Endothelial cell of umbilical vein (primary cell): ENCODE results near the gene MAP1LC3B. TPM values are rescaled to one million over a fixed set of nuclear protein-coding genes. Genes with fewer than 3 reads are reported as not detected.

ENCODE experiments used
- BruUV-seq: library from RNA; stranded (reverse); fragments of 400-500 nt; replicated peaks from 2 replicates; lab custom pipeline; 2021; lab: Mats Ljungman, UMichigan
- CTCF ChIA-PET: fragments of 300-600, 350-600 bp; sonication (Branson Sonifier 250); formaldehyde crosslinking; loops from one replicate; lab custom pipeline; 2021; ENCODE audit warnings: antibody characterized with exemption, inconsistent platforms; lab: Charles Lee
- POLR2A ChIA-PET: fragments of 300-600, 350-600 bp; sonication (Branson Sonifier 250); formaldehyde crosslinking; loops from one replicate; lab custom pipeline; 2021; ENCODE audit warnings: antibody characterized with exemption, inconsistent platforms; lab: Charles Lee
- DNase-seq: peaks from one replicate; pipeline ENCODE4 v3.0.0-alpha.2; 2011; ENCODE audit warnings: low read depth, low spot score
- FAIRE-seq: peaks from 2 replicates; lab custom pipeline; 2011; peaks lifted over from hg19 to GRCh38; lab: Jason Lieb, UNC
- H2AFZ ChIP-seq: 2 replicates; pipeline ENCODE4 v1.6.0; 2012; ENCODE audit warnings: low read depth, low read length, control low read depth, inconsistent platforms
- H3K27ac ChIP-seq: 2 replicates; pipeline ENCODE4 v1.5.1; 2011; ENCODE audit warnings: low read depth, mild to moderate bottlenecking, control low read depth, low read length, moderate library complexity; ENCODE audit not compliant: insufficient read depth
- H3K27me3 ChIP-seq, 2 experiments: 2 replicates each; pipeline versions ENCODE4 v1.6.0 to v1.6.1; 2011; ENCODE audit warnings: low read length in 2 of 2, mixed read lengths in 1 of 2; ENCODE audit not compliant: control insufficient read depth in 2 of 2, insufficient read depth in 2 of 2
- H3K36me3 ChIP-seq, 2 experiments: 2 replicates in 1 of 2; 3 replicates in 1 of 2; pipeline ENCODE4 v1.5.1; 2011; ENCODE audit warnings: low read length in 2 of 2, mild to moderate bottlenecking in 1 of 2, moderate library complexity in 1 of 2; ENCODE audit not compliant: control insufficient read depth in 2 of 2, insufficient read depth in 2 of 2; ENCODE audit errors: extremely low read depth in 1 of 2
- H3K4me1 ChIP-seq: 3 replicates; pipeline ENCODE4 v1.5.1; 2011; ENCODE audit warnings: mild to moderate bottlenecking, low read length; ENCODE audit not compliant: control insufficient read depth, insufficient read depth; ENCODE audit errors: extremely low read depth
- H3K4me2 ChIP-seq: 2 replicates; pipeline ENCODE4 v1.6.1; 2011; ENCODE audit warnings: low read length, control low read depth, mixed read lengths; ENCODE audit not compliant: insufficient read depth
- H3K4me3 ChIP-seq, 3 experiments: fragments of 200-600 bp in 1 of 3; sonication (generic), shearing (Covaris generic) in 1 of 3; replicated peaks in 1 of 3; 2 replicates each; pipeline ENCODE4 v1.5.1; 2011 to 2016; ENCODE audit warnings: control low read depth in 3 of 3, low read length in 3 of 3, mild to moderate bottlenecking in 2 of 3, inconsistent platforms in 1 of 3, low read depth in 1 of 3, moderate library complexity in 1 of 3; ENCODE audit not compliant: insufficient read depth in 1 of 3
- H3K79me2 ChIP-seq: 2 replicates; pipeline ENCODE4 v1.6.0; 2012; ENCODE audit warnings: low read length, inconsistent platforms; ENCODE audit not compliant: control insufficient read depth, insufficient read depth
- H3K9ac ChIP-seq: replicated peaks from 2 replicates; pipeline ENCODE3; 2011; ENCODE audit warnings: low read length, control low read depth; ENCODE audit not compliant: insufficient read depth; ENCODE audit errors: extremely low read depth
- H3K9me1 ChIP-seq: replicated peaks from 3 replicates; pipeline ENCODE4 v1.6.0; 2011; ENCODE audit warnings: mild to moderate bottlenecking, low read length; ENCODE audit not compliant: control insufficient read depth, insufficient read depth; ENCODE audit errors: extremely low read depth
- H3K9me3 ChIP-seq: replicated peaks from 2 replicates; pipeline ENCODE4 v1.5.1; 2012; ENCODE audit warnings: low read length, inconsistent platforms; ENCODE audit not compliant: control insufficient read depth, insufficient read depth
- H4K20me1 ChIP-seq: replicated peaks from 2 replicates; pipeline ENCODE3; 2011; ENCODE audit warnings: mild to moderate bottlenecking, low read length; ENCODE audit not compliant: control insufficient read depth, insufficient read depth; ENCODE audit errors: extremely low read depth
- CTCF ChIP-seq, 2 donors: IDR thresholded peaks; 1 replicate in 1 of 2; 2 replicates in 1 of 2; pipeline ENCODE4 v1.5.1; 2011; ENCODE audit warnings: low read length in 2 of 2, mild to moderate bottlenecking in 2 of 2, moderate library complexity in 2 of 2, control low read depth in 1 of 2, inconsistent platforms in 1 of 2, low read depth in 1 of 2; ENCODE audit not compliant: insufficient read depth in 1 of 2; ENCODE audit errors: extremely low read depth in 1 of 2
- EZH2 ChIP-seq: IDR thresholded peaks from 2 replicates; pipeline ENCODE4 v1.6.1; 2012; ENCODE audit warnings: borderline replicate concordance, low read depth, mild to moderate bottlenecking, moderate library complexity, low read length, inconsistent platforms; ENCODE audit not compliant: severe bottlenecking
- FOS ChIP-seq: IDR thresholded peaks from 2 replicates; pipeline ENCODE4 v1.6.1; 2011; ENCODE audit warnings: mild to moderate bottlenecking, low read length, moderate library complexity, borderline replicate concordance; ENCODE audit not compliant: insufficient read depth
- GATA2 ChIP-seq: IDR thresholded peaks from 2 replicates; pipeline ENCODE4 v1.7.0; 2011; ENCODE audit warnings: low read depth, mild to moderate bottlenecking, moderate library complexity, mixed read lengths, low read length; ENCODE audit not compliant: insufficient read length, insufficient read depth
- JUN ChIP-seq: IDR thresholded peaks from 2 replicates; pipeline ENCODE4 v1.6.1; 2011; ENCODE audit warnings: borderline replicate concordance, low read depth; ENCODE audit not compliant: insufficient read length, insufficient read depth
- MAX ChIP-seq: IDR thresholded peaks from 2 replicates; pipeline ENCODE4 v1.6.1; 2011; ENCODE audit not compliant: insufficient read depth, insufficient read length
- MYC ChIP-seq: IDR thresholded peaks from one replicate; pipeline ENCODE4 v1.6.1; 2011; ENCODE audit warnings: mild to moderate bottlenecking, low read depth, low read length
- POLR2A ChIP-seq: IDR thresholded peaks from 2 replicates; pipeline ENCODE4 v1.6.1; 2012; ENCODE audit warnings: low read depth, mild to moderate bottlenecking, control low read depth, low read length
- POLR2AphosphoS5 ChIP-seq: IDR thresholded peaks from 2 replicates; pipeline ENCODE4 v1.6.1; 2012; ENCODE audit warnings: low read depth, mild to moderate bottlenecking, control low read depth, low read length, moderate library complexity; ENCODE audit not compliant: insufficient read depth
- dilution Hi-C: fragments of 300-500 bp; cut with MboI; formaldehyde crosslinking; loops from one replicate; pipeline ENCODE4 v1.15.0; 2019; ENCODE audit warnings: low sequenced_read_pairs; ENCODE audit not compliant: extremely low pct_ligation_motif_present
- intact Hi-C: fragments of 100-400 bp; cut with micrococcal nuclease; formaldehyde crosslinking; loops from one replicate; pipeline ENCODE4 v1.10.0; 2022
- polyA plus RNA-seq, 4 experiments: library from polyadenylated mRNA; depleted of rRNA in 3 of 4; stranded (reverse) in 3 of 4; unstranded in 1 of 4; fragments of >200 nt; gene quantifications; 2 replicates each; pipeline versions ENCODE4 v1.2.1 to v1.2.3, GENCODE V29; 2011 to 2012; ENCODE audit warnings: missing spikeins in 1 of 4
- total RNA-seq: library from RNA; stranded (reverse); gene quantifications from 2 replicates; pipeline ENCODE4 v1.2.3, GENCODE V29; 2021

Gene MAP1LC3B
- total and polyA plus RNA-seq, 2 donors (not counting 3 experiments of a cell fraction or from before 2014, with no cell fraction given) = 40.7 to 99.9 TPM

- Histone ChIP-seq H3K9me1 (no peaks in the 10 kb centered on the region), H3K4me2 (no peak overlapping the region), H3K4me3 (no peak overlapping the region), H3K36me3 (no peaks in the 10 kb centered on the region), H4K20me1 (no peaks in the 10 kb centered on the region), H3K4me1 (peaks cover 13% of the 10 kb centered on the region), H3K9me3 (no peaks in the 10 kb centered on the region), H3K27me3 (no peaks in the 10 kb centered on the region), H3K9ac (no peak overlapping the region), H3K79me2 (peaks cover 54% of the 10 kb centered on the region), H3K27ac (no peak overlapping the region), H2AFZ (no peak overlapping the region)
- ChIA-PET POLR2A (interaction anchor here (0.6 kb wide), 1 partner anchor 11 kb away, joined by 3 read pairs; no protein-coding TSS in a partner anchor), CTCF (interaction anchor here (1.0 kb wide), 1 partner anchor 166 kb away, joined by 3 read pairs; no protein-coding TSS in a partner anchor)
- TF ChIP-seq JUN (no peak), MAX (no peak), POLR2AphosphoS5 (no peak), MYC (no peak), FOS (no peak), EZH2 (no peak), CTCF (IDR thresholded peaks at IDR 0.05; ENCODE audit: extremely low read depth in 1 of 2, insufficient read depth in 1 of 2, low read depth in 1 of 2, low read length in 2 of 2) (no peak), GATA2 (no peak), POLR2A (no peak)
- DNase-seq (no peak), FAIRE-seq (no peak)
- no TSS peak for BruUV-seq
- dilution Hi-C loops (no loop called here), intact Hi-C loops (loop anchor here (5.0 kb wide), 1 partner anchor 37 kb away; no protein-coding TSS in a partner anchor)
Observed at GRCh38 chr16:87369117-87369765, 22.9 kb upstream of the MAP1LC3B start.
